Cerebellar nuclear complex (tissue), 1 donor: ENCODE data around the gene HHAT.

ENCODE experiments used
- DNase-seq, 2 experiments: peaks; one replicate each; lab custom pipeline; 2025; lab: John Stamatoyannopoulos, UW

Gene HHAT

DNA sequence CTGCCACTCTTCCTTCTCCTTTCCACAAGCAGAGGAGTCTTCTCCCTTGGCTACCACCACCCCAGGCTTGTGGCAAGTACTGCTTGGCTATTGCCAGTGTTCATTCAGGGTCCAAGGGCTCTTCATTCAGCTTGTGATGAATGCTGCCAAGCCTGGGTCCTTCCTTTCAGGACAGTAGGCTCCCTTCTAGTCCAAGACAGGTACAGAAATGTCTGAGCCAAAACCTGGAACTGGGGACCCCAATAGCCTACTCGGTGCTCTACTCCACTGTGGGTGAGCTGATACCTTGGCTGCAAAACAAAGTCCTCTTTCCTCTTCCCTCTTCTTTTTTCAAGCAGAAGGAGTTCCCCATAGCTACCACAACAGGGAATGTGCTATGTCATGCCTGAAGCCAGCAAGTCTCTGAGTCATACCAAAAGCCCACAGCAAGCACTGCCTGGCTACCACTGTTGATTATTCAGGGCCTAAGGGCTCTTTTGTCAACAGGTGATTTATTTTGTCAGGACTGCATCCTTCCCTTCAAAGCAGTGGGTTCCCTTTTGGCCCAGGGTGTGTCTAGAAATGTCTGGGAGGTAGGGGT, 268.9 kb downstream of the HHAT start:
- DNase-seq, result no peak

DNA sequence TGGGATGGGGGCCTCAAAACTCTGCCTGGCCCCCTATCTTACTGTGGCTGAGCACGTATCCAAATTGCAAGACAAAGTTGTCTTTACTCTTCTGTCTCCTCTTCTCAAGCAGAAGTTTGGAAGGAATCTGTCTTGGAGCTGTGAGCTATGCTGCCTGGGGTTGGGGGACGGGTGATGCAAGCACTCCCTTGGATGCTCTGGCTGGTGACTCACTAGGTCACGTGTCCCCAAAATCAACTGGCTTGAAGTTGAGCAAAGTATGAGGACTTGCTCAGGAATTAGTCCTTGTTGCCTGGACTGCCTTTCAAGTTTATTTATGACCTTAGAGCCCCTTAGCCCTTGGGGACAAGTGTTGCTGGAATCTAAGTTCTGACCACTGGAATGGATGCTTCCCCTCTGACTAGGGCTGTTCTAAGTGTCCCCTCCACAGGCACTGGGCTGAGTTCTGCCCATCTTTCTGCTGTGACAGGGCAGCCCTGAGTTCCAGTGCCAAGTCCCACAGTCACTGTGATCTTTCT, 269.5 kb downstream of the HHAT start:
- DNase-seq, result no peak

DNA sequence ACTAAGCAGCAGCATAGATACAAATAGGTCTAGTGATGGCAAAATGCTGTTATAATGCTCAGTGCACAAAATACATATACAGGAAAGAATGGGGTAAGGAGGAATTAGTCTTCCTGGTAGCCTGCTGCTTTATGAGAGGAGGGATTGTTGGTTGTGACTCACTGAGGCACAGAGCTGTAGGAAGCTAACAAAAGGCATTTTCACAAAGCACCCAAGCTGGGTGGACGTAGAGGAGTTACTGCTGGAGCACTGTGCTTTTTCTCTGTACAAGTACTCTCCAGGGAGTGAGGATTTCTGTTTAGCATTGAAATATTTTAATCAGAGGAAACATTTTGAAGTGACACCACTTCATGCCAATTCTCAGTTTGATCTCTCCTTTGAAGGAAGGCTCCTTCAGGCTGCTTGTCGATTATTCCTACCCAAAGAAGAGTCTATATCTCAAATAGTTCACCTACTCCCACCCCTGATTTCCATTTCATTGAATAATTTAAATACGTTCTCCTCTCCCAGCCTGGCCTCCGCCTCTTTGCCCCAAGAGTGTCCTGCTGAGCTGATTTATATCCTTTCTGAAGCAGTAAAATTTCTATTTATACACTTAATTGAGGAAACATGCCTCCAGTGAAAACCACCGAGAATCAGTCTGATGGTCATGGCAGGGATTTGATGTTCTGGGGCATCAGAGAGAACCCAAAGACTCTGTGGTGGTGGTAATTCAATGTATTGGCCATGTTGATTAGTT, 271.9 kb downstream of the HHAT start:
- no peak for DNase-seq

DNA sequence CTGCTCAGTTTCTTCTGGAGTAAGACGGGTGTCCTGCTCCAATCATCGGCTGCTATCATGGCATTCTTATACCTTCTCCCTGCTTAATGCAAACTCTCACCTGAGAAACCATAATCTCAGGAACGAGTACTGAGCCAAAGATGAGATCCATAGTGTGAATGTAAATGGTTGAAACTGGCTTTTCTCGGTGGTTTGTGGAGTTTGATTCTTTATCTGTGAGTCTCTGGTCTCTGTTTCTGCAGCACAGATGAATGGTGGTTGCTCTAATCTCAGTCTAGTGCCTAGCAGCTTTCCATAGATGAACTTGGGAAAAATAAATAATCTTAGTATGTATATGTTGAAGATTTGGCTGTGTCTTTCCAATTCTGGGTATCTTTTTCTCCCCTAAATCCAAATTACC, 274.4 kb downstream of the HHAT start:
- no peak for DNase-seq

DNA sequence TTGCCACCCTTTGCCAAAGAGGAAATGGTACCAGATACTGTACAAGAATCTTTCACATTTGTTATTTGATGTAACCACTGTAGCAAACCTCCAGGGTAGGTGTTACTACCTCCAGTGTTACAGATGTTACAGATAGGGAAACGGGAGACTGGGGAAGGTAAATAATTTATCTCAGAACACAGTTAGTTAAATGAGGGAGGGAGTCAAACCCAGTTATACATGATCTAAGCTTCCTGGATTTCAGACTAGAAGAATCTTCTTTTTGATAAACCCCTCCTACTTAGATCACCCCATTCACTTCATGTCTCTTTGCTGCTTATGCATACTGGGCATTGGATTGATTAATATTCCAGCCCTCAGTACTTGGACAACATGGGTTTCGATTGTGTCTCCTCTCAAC, 276.4 kb downstream of the HHAT start:
- no peak for DNase-seq

DNA sequence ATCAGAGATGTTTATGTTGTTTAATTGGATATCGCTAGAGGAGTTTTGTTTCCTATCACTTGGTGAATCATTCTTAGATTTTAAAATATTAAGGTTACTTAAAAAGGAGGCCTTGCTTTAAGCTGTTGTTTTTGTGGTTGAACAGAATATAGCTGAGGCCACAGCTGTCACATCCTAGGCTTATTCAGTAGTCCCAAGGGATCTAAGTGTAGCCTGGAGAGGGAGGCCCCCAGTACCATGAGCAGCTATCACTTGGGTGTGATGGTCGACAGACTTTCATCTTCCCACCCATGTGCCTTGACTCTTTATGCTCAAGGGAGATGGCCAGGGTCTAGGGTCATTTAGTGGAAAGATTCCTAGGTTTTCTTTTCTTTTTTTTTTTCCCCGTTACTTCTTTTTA, 278.7 kb downstream of the HHAT start:
- no peak for DNase-seq

DNA sequence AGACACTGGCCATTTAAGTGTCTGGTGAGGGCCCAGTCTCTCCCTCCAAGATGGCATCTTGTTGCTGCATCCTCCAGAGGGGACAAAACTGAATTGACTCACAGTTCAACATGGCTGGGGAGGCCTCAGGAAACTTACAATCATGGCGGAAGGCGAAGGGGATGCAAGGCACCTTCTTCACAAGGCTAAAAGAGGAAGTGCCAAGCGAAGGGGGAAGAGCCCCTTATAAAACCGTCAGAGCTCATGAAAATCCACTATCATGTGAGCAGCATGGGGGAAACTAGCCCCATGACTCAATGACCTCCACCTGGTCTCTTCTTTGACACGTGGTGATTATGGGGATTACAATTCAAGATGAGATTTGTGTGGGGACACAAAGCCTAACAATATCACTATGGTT, 280.1 kb downstream of the HHAT start:
- DNase-seq, result no peak

DNA sequence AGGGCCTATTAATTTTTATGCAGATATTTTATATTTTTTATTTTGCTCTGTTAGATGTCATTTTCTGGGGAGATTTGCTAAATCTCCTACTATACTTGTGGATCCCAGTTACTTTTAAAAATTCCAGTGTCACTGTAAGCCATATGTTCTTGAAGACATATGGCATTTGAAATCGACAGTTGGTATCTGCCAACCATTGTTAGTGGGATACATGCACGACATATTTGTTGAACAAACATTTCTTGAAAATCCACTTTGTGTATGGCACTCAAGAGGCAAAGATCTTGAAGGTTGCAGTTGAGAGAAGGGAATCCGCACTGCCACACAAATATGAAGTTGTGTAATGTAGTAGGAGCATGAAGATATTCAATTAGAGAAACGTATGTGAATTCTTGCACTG, 287.7 kb downstream of the HHAT start:
- no peak for DNase-seq

DNA sequence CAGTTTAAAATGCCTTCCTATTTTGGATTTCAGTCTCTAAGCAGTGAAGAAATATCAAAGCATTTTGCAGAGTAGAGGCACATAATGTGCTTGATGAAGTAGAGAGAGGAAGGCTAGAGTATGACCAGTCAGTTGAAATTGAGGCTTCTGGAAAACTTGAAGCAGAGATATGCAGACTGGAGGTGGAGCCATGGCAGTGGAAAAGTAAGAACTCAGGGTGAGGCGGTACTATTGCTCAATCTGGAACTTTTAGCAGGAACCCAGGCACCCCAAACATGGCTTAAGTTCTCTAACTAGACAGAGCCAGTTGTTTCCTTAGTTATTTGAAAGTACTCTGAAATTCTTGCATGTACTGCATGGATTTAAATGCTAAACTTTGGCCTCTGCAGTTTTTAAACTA, 288.6 kb downstream of the HHAT start:
- no peak for DNase-seq

DNA sequence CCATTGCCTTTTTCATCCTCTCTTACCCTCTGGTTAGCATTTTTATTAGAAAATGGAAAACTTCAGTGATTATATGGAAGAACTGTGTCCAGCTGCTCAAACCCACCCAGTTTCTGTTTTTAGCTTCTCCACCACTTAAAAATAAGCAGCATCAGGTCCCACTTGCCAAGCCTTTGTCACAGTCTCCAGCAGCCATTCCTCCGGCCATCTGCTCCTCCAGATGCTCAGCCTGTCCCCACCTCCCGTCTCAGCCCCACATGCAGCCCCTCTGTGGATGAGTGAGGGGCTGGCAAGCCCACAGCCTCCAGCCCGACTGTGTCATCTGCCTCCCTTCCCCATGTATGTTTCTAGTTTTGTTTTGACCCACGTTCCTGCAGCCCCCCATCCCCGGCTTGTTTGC, 289.7 kb downstream of the HHAT start:
- no peak for DNase-seq

DNA sequence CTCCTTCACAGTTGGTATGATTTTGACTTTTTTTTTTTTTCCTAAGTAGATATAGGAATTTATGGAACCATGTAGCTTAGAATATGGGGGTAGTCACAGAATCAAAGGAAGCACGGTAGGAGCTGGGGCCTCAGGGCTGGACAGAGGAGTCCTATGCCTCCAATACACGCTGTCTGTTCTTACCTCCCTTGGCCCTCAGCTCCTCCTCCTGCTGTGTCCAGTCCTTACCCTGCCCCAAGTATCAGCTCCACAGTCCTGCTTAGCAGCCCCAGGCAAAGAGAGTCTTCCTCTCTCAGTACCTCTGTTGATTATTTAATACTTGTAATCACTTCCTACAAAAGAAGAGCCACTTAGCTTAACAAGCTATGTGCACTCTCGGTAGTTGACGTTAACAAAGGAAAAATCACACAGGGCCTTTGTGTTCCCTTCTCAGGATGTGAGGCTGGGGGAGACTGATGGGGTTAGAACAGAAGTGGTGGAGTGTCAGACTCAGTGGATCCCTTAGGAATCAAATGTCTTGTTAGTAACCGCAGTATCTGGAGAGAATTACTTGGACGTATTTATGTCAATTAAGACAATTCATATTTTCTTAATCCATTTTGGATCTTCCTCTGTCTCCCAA, 292.3 kb downstream of the HHAT start:
- no peak for DNase-seq

DNA sequence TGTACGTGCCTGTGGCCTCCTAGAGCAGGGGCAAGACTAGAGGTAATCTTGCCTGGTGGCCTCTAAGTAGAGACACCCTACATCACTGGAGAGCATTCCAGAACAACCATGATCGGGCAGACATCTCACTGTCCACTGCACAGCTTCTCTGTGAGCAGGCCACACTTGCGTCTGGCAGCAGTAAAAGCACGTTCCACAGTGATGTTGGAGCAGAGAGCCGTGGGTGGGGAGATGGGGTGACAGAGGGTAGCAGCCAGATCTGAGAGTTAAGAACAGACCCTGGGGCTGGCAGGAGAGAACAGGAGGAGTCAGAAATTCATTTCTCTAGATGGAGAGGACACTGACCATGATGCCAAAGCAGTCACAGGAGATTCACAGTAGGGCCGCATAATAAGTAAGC, 293.0 kb downstream of the HHAT start:
- DNase-seq, result no peak

DNA sequence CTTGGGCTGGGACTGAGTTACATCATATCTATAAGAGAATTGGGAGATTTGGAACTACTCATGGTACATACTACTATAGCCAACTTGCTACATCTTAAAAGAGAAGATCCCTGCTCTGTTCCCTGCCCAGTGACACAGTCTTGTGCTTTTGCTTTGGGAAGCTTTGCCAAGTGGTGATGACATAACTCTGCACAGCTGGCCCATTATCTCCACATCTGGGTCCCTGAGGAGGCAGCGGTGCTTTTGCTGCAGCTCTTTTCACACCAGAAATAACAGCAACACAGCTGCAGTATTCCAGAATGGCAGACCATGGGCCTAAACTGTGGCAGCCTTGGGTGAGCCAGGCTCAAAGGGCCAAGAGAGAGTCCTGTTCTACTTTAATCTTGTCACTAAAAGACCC, 296.0 kb downstream of the HHAT start:
- no peak for DNase-seq

DNA sequence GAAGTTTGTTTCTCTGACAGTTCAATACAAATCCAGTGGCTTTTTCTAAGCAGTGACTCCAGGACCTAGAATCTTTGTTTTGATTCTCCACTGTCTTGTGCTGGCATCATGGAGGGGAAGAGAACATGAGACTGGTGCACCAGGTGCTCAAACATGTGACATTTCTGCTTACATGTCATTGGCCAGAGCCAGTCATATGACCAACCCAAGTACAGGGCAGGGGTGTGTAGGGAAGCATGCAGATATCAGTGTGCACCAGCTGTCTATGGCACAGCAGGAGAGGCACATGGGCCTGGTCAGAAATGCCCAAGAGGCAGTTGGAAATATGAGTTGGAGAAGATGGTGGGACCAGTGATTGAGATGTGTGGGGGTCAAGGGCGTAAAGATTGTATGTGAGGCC, 297.0 kb downstream of the HHAT start:
- no peak for DNase-seq

DNA sequence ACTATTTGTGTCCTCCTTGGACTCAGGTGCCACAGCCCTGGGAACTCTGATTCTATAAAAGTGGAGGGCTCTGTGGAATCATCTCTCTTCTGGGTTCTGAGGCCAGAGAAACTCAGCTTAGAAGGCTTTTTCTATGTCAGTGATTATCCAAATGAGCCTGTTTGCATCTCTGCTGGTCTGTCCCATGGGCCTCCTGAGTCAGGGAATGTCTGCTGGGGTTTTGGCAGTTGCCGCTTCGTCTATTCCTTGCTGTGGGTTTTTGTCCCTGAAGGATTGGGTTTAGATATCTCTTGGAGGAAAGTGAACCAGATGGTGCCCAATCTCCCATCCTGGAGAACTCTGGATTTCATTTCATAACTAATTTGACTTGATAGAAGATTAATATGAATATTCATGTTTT, 297.6 kb downstream of the HHAT start:
- no peak for DNase-seq

DNA sequence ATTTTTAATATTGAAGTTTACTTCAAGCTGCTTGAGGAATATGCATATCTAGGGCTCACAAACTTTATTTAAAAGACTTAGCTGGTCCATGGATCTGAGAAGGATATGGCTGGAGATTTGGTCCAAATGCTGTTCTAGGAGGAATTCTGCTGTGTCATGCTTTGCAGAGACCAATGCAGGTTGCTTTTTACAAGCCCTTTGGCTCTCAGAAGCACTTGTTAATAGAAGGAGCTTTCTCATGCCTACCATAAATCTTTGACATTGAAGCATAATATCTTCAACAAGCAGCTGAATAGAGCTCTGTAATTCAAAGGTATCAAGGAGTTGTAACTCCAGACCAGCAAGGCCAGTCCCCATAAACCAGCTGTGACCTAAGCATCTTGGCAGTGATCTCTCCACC, 299.1 kb downstream of the HHAT start:
- no peak for DNase-seq

DNA sequence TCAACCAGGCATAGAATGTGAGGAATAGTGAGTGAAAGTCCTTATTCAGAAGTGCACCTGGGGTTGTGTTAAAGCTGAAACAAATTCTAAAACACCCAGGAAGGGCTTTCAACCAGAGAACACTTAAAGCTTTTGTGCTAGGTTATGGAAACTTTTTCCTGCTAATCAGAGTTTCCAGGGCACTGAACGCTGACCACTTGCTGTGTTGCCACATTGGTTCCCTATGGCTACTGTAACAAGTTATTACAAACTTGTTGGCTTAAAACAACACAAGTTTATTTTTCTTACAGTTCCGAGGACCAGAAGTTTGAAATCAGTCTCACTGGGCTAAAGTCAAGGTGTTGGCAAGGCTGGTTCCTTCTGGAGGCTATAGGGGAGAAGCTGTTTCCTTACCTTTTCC, 300.6 kb downstream of the HHAT start:
- DNase-seq, result no peak

DNA sequence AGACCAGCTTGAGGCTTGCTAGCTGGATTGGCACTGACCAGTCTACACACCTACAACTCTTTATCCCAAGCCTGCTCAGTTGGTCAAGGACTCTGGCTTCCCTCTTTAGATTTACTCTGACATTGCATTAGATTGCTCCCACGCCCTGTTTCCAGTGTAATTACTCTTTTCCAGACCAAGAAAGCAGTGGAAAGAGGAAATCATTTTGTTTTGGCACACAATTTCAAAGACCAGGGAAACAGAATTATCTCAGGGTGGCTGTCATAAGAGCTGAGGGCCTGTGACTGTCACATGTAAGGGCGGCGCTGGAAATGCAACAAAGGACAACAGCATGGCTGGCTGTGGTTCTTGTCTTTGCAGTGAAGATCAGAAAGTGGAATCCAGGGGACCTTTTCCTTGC, 302.7 kb downstream of the HHAT start:
- no peak for DNase-seq

DNA sequence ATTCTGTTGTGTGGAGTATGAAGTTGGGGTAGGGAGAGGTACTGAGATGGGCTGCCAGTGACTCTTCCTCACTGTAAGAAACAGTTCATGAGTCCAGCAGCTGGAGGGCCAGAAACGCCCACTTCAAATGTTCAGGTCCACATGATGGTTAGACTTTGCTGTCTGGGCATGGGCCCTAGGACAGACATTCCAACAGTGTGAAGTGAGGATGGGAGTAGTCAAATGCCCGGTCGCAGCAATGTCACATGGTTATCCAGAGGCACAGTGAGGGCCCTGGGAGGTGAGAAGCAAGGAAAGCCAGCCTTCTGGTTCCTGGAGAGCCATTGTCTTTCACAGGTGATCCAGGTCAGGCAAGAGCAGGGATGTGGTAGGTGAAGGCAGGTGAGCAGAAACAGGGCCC, 304.4 kb downstream of the HHAT start:
- DNase-seq, result no peak

DNA sequence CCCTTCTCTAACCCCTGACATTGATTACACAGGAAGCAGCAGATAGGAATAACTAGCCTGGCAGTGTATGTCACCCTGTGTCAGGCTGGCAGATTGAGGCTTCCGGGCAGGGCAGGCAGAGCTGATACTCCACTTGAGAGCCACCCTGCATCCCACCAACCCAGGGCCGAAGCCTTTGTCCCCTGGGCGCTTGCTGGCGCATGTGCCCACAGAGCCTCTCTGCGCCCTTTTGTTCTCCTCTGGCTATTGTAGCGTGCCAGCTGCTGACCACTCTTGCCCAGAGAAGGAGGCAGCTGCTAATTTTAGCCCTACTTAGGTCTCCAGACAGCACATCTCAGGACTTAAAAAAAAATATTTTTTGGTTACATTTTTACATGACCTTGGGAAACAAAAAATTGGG, 304.9 kb downstream of the HHAT start:
- no peak for DNase-seq

DNA sequence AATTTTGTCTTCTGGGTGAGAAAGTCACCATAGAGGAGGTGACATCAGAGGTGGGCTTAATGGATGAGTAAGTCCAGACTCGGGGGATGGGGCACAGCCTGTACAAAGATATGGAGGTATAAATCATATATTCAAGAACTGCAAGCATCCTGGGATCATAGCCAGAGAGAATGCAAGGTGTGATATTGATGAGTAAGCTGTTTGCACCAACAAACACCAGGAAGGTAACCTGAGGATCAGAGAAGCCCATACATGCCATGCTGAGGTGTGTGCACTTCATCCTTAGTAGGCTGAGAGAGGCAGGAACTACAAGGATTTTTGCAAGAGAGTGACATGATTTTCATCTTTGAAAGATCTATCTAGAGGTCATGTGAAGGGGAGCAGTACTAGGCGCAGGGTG, 306.4 kb downstream of the HHAT start:
- DNase-seq, result no peak

DNA sequence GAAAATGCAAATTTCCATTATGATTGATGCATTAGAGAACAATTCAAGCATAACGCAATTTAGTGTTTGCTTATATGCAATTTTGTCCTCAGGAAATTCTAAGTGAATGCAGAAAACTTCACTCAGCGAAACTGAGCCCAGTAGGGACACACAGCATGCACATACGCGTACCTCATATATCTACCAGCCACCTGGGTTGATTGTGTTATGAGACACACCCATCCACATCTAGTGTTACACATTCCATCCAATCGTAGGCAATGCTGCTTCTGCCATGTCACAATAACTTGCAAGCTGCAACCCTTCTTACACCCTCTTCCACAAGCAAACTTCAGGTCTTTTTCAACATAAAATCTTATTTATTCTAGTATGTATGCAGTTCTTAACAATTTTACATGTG, 312.9 kb downstream of the HHAT start:
- no peak for DNase-seq

DNA sequence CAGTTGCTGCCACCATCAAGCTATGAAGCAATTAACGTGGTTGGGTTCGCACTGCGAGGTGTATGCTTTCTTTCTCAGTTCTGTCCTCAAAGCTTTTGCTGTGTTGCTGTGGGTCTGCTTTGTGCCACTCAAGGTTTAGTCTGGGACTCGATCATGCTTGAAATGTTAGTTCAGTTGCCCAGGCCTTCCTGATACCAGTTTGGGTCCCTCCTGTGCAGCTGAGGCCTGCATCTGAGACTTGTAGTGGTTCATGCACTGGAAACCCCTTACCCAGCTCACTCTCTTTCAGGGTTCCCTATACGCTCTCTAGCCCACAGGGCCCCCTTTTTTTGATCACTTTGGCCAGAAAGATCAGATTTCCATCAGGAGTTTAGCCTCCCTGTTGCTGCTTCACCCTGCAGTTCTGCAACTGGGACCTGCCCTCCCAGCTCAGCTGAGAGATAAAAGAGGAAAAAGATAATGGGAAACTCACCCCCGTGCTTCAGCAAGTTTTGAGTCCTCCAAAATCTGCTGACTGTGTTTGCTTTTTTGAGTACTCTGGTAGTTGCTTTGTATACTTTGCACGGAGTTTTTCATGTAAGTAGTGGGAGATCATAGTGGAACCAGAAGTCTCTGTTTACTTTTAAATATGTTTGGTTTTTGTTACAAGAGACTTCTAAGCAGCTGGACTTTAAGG, 317.0 kb downstream of the HHAT start:
- no peak for DNase-seq
